HG03442 (cell line): ENCODE measurements around the gene CUEDC1.

ENCODE experiments used
- ATAC-seq: cut with Tn5 transposase; IDR thresholded peaks from one replicate; pipeline ENCODE4 v1.9.1; 2021; ENCODE audit warnings: mild to moderate bottlenecking, moderate library complexity; ENCODE audit not compliant: unreplicated experiment

Gene CUEDC1

DNA sequence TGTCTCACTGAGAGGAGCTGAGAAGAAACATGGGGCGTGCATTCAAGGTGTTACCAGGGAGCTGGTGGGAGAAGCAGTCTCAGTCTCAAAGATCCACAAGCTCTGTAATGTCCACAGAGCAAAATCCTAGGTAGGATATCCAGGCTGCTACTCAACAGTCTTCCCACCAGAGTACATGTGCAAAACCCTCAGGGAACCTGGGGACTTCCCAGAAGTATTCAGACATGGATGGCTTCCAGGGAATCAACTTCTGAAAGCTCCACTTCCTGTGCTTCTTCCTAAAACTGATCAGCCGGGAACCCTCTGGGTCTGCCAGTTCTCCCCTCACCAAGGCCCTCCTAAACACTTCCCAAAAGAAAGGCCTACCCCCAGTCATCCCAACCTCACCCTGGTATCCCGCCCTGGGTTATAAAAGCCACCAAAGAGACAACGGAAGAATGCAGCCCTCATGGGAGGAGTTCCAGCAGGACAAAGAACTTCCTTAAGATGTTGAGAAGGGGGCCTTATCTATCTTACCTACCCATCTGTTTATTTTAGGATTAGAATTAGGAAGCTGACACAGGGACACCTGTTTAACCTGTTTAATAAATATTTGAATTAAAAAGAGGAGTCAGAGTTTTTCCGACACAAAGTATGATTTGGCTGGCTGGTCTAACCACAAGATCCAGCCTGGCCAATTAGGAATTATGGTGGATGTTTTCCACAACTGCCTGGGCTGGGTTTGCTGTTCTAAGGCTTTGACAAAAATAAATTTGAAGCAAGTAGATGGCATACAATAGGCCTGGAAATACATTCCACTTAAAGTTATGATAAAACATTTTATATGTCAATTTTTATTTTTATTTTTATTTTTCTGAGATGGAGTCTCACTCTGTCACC lies 37.0 kb downstream of the CUEDC1 start:
- no peak for ATAC-seq

DNA sequence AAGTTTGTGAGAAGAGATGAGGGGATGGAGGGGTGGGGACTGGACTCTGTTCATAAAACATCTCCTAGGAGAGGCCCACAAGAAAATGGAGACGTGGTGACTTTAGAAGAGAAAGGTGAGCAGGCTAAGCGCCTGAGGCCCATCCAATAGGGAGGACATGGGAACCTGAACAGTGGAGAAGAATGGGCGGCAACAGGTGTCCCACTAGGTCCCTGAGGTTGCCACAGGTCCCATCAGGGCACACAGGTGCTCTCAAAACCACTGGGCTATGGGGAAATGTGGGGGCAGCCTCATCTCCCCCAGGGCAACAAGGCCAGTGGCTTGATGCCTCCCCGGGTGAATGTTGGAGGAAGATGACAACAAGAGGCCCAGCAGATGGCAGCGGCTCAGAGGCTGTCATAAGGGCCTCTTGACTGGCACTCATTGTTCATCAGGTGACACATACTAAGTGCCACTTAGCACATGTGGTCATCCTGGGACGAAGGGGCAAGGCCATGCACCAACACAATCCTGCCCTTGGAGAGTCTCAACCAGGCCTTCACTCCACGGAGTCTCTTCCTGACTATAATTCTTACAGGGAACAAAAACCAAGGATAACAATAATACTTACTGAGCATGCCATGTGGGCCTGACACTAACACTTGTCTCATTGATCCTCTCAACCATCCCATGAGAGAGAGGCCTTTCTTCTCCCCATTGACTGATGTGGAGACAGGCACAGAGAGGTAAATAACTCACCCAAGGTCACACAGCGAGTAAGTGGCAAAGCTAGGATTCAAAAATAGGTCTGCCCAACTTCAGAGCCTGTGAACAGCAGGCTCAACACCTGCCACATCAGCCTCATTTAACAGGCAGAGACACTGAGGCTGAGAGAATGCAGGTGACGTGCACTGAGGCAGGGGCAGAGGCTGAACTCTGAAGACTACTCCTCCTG lies 38.0 kb downstream of the CUEDC1 start:
- no peak for ATAC-seq

DNA sequence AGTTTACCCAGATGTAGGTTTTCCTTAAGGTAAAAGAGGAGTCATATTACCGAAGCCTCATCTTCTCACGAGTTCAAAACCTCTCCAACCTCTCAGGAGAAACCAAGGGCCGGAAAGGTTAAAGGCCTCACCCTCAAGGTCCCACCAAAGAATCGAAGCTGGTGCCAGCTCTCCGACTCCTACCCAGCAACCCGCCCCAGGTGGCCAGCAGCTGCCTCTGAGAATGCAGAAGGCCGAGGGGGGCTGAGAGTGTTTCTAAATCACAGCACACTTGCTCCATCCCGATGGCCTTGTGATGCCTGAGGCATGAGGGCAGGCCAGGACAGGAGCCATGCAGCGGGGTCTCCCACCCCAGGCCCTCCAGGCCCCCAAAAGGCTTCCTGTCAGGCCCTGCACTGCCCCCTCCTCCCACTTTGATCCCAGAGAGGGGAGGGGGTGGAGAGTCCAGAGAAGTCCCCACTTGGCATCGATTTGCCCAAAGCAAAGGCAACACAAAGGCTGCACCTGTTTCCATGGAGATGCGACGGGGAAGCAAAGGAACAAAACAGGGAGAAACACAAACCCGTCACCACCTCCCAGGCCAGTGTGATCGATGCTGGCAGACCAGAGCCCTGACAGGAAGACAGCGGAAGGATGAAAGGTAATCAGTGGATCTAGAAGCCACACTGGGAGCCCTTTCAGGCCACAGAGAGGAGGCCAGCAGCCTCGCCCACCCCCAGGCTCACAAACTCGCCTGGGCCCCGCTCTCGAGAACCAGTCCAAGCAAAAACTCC lies 39.0 kb downstream of the CUEDC1 start:
- ATAC-seq: no peak

DNA sequence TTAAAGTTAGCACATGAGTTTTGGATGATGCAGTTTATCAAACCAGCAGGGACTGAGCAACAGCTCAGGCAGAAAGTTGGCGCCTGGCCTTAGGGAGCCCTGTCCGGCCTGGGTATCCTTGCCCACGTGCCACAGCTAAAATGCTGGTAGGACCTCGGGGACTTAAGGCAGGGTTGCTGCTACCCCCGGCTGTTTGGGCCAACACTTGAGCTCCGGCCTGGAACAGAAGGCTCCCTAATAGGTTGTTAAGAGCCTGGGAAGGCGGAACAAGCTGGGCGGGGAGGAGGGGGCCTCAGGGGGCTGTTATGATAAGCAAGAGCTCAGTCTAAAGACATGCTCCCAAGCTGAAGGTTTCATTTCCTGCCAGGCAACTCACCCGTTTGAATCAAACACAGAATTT lies 39.7 kb downstream of the CUEDC1 start:
- ATAC-seq: no peak

DNA sequence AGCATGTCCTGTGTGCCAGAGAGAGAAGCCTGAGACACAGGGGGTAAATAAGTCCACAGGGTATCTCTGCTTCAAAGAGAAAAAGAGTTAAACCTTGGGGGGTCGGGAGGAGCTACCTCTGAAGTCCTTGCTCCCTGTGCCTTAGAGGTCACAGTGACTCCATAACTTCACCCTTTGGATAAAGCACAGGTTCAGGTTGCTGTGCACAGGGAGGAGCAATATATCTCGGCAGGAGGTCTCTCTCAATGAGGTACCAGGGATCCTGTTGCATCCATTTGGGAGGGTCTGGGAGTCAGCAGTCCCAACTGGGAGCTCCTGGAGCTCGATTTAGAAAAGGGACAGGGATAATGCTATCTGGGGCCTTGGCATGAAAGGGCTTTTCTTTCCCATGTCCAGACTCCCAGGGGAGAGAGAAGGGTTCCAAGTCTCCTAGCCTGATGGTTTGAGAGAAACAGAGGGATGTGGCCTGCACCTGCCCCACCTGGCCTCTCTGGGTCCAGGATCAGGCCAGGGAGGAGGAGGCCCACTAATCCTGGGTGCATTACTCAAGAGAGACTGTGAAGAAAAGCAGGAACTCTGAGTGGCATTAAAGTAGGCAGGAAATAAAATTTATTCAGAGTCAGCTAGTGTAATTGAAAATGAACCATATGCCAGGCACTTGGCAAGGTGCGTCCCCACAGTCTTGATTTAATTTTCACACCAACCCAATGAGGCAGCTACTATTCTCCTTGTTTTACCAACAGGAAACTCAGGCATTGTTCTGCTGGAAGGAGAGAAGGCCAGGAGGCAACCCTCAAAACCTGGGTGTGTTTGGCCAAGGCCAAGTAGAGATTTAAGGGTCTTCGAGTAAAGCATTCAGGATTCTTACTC lies 40.7 kb downstream of the CUEDC1 start:
- ATAC-seq: no peak

DNA sequence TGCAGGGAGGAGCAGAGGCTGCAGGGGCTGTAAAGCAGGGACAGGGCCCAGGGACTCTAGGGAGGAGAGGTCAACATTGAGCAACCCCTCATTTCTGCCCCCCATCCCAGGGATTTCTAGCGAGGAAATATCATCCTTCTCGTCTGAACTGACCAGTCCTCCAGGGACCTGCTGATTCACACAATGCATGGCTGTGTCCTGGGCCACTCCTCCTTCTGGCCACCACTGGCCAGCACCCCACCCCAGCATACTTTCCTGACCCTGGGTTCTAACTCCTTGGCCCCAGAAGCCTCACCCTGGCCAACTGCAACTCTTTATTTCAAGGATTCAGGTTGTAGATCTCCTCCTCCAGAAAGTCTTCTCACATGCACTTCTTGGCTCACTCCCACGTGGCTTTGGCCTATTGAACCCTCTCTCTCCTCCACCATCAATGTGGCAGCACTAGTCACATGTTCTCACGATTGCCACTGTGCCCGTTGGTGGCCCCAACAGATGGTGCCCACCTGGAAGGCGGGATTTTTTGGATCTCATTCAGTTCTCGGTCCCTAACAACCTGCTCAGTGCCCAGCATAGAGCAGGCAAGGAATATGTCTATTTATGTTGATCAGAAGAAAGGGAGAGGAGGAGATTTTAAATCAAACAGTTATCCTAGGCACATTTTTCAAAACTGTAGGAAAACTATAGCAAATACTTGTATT lies 41.5 kb downstream of the CUEDC1 start:
- no peak for ATAC-seq

DNA sequence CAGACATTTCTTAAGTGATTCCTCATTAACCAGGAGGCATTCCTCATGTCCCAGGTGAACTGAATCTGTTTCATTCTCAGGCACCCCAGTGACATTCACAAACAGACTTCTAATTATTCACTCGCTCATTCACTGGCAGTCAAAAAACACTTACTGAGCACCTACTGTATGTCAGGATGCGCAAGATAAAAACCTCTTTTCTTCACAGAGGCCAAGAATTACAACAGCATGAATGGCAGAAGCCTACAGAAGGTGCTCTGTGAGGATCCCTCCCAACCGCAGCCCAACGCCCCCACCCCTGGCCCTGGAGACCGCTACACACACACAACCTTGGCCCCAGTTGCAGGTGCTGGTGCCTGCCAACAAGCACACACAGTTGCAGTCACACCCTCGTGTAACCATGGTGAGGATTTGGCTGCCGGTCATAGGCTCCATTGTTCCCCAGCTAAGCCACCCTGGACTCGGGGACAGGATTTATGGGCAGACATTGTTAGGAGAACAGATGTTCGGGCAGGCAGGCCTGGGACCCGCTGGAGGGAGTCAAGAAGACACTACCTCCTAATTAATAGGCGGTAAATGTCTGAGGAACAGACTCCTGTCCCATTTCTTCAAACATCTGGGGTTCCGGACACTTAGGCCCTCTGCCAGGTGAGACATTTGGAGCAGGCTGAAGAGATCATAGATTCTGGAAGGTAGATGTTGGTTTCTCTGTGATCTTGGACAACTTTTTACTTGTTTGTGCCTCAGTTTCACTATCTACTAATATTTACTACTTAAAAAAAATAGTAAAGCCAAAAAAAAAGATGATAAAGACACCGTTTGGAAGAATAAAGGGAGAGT lies 43.2 kb downstream of the CUEDC1 start:
- ATAC-seq: no peak

DNA sequence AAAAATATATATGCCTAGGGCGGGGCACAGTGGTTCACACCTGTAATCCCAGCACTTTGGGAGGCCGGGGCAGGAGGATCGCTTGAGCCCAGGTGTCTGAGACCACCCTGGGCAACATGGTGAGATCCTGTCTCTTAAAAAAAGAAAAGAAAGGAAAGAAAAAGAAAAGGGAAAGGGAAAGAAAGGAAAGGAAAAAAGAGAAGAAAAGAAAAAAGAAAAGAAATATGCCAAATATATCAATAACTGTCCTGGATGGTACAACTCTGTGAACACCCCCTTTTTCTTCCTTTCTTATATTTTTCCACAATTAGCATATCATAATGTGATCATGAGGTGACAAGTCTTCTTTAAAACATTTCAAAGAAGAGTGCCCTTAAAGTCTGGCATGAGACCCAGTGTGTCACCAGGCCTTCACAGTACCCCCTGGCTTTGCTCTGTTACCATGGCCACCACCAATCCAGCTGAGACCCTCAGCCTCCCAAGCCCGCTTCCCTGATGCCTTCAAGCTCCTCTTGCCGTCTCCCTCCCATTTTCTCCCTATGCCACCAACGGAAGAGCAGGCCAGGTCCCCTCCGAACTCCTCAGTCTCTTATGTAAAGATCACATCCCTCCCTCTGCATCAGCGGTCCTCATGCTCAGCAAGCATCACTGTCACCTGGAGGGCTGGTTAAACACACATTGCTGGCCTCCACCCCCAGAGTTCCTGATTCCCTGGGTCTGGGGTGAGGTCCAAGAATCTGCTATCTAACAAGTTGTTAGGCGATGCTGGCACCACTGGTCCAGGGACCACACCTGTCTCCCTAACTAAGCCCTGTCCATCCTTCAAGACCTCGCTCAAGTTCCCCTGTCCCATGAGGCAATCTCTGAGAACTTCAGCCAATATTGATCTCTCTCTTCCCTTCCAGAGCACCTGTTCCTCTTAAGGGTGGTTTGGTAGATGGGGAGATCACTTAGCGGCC lies 44.5 kb downstream of the CUEDC1 start:
- no peak for ATAC-seq

DNA sequence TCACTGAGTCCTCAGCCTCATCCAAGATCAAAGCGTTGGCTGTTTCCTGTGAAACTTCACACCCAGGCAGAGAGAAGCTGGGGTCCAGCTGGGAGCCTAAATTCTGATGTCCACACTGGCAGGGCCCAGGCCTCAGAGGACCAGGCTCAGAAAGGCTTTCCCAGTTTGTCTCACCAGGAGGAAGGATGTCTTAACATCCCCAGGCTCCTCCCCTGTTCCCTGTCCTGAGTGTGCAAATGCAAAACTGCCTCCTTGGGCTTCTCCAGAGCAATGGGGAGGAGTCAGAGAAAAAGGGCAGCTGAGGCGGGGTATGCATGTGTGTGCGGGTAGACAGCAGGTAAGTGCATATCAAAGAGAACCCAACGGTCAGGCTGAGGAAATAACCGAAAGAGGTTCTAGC lies 45.7 kb downstream of the CUEDC1 start:
- ATAC-seq: no peak

DNA sequence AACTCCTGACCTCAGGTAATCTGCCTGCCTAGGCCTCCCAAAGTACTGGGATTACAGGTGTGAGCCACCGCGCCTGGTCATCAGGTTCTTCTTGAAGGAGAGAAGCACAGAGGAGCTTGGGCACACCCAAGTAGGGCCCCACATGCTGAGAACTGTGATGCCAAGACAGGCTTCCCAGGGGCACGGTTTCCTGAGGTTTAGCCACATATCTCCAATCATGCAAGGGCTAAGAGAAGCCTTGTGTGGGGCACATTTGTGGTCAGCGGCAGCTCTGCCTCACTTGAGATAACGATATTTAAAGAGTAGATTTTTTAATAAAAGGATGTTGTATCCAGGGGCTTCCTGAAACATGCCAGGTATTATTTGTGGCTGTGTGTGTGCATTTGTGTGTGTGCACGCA lies 46.9 kb downstream of the CUEDC1 start:
- no peak for ATAC-seq

DNA sequence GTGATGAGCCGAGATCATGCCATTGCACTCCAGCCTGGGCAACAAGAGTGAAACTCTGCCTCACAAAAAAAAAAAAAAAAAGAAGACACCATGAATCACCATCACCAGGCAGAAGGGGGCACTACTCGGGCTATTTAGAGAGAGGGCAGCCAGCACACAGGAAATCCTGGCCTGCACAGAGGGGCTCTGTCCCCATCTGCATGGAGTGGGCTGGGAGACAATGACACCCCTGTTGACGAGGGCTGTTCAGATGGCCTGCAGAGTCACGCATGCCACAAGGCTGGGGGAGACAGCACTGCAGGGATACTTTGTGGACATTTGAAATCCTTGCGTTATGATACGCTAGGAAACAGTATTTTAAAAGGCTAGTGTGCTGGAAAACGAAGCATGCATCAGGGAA lies 48.3 kb downstream of the CUEDC1 start:
- ATAC-seq: no peak

DNA sequence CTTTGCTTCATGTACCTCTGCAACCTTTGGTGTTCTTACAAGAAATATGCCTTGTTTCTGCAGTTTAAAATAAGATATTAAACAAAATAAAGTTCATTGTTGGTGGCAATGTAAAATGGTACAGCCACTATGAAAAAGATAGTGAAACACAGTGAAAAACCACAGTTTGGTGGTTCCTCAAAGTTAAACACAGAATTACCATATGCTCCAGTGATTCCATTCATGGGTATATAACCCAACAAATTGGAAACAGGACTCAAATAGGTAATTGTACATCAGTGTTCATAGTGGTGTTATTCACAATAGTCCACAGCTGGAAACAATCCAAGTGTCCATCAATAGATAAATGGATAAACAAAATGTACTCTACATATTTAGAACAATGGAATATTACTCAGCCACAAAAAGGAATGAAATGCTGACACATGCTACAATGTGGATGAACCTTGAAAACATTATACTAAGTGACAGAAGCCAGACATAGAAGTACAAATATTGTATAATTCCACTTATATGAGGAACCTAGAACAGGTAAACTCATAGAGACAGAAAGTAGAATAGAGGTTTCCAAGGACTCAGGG lies 49.2 kb downstream of the CUEDC1 start:
- ATAC-seq: no peak

DNA sequence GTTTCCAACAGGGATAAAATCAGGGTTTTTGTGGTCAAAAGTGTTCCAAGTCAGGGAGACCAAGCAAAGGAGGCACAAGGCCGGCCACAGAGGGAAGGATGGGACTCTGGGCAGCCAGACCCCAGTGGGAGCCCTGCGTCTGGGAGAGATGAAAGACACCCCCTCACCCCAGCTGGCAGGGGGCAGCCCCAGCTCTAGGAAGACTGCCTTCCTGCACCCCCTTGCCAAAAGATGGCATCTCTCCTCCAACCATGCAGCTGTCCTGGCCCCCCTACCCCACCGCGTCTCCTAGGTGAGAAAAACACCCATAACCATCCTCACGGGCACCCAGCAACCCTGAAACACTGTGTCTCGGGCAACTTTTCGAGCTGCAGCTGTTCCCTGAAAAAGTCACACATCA lies 51.3 kb downstream of the CUEDC1 start:
- ATAC-seq: no peak

DNA sequence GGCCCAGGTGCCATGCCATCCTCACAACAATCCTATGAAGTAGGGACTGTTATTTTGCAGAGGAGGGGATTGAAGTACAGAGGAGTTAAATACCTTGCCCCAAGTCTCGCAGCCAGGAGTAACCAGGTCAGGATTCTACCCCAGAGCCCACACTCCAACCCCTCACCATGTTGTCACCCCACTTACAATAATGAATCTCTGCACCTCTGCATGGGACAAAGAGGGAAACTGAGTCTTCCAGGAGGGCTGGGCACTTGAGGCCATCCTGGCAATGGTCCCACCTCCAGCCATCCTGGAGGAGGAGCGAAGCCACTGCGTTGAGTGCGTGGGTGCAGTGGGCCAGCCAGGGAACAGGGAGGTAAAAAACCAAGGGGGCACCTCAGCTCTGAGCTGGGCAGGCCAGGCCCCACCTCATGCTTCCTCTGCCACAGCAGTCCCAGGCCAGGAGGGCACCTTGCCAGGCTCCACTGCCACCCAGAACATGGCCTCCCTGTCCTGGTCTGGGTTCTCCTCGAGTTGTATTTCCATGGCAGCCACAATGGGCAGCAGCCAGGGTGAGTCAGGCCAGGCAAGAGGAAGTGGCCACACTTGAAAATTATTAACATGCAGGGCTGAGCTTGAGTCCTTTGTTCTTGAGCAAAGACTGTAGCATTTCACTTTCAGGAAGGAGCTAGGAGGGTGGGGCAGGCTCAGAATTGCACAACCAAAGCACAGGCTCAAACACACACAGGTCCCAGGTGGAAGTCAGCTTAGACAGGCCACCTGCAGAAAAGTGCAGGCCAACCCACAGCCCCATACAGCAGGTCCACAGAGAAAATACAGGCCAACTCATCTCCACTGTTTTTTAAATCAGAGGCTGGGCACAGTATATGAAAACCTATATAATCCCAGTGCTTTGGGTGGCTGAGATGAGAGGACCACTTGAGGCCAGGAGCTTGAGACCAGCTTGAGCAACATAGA lies 52.1 kb downstream of the CUEDC1 start:
- peak; percentile 42 for ATAC-seq

DNA sequence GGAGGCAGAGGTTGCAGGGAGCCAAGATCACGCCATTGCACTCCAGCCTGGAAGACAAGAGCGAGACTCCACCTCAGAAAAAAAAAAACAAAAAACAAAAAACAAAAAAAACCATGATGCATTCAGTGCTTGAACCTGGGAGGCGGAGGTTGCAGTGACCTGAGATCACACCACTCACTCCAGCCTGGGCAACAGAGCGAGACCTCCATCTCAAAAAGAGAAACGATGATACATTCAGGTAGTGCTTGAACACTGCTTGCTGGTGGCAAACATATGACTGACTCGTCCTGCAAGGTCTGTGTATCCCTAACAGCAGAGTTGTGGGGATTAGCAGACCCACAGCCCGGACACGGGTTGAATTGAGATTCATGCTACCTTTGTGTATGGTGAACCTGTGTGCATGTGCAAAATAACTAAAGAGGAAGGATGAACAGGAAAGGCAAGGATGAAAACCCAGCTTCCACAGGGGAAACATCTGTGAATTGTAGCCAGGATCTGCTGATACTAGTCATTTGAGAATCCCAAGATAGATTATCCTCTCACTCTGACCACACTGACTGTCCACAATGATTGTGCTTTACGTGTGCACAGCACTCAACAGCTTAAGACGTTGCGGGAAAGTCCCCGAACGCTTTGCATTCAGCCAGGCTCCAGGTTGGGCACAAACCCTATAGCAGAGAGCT lies 53.0 kb downstream of the CUEDC1 start:
- peak; percentile 70 for ATAC-seq
